Effector memory CD4-positive, alpha-beta T cell (primary cell): ENCODE measurements around the gene CEP57L1.
"Not testable (repeated sequence)": the region's sequence is repeated elsewhere in the genome, so short reads cannot be mapped to it uniquely, and the experiment has no call there.

Source experiments
- DNase-seq, 3 donors: peaks; one replicate each; pipeline ENCODE4 v3.0.0-alpha.2; 2020
- H3K27ac ChIP-seq: 2 replicates; pipeline ENCODE4 v1.7.0; 2013; ENCODE audit warnings: mild to moderate bottlenecking, low read length, moderate library complexity; ENCODE audit not compliant: insufficient read depth, poor library complexity, severe bottlenecking
- H3K27me3 ChIP-seq: replicated peaks from 2 replicates; pipeline ENCODE4 v1.7.0; 2013; ENCODE audit warnings: mild to moderate bottlenecking, low read length; ENCODE audit not compliant: insufficient read depth, control insufficient read depth, poor library complexity, severe bottlenecking
- H3K36me3 ChIP-seq: 2 replicates; pipeline ENCODE4 v1.7.0; 2013; ENCODE audit warnings: mild to moderate bottlenecking, low read length, moderate library complexity; ENCODE audit not compliant: control insufficient read depth, insufficient read depth
- H3K4me1 ChIP-seq: 2 replicates; pipeline ENCODE4 v1.7.0; 2013; ENCODE audit warnings: low read length, mild to moderate bottlenecking; ENCODE audit not compliant: control insufficient read depth, insufficient read depth, poor library complexity, severe bottlenecking
- H3K4me3 ChIP-seq: 2 replicates; pipeline ENCODE4 v1.7.0; 2013; ENCODE audit warnings: low read length, low read depth, mild to moderate bottlenecking; ENCODE audit not compliant: insufficient read depth, poor library complexity, severe bottlenecking
- H3K9me3 ChIP-seq: 2 replicates; pipeline ENCODE4 v1.7.0; 2013; ENCODE audit warnings: mild to moderate bottlenecking, low read length, moderate library complexity; ENCODE audit not compliant: control insufficient read depth

The CEP57L1 gene

DNA sequence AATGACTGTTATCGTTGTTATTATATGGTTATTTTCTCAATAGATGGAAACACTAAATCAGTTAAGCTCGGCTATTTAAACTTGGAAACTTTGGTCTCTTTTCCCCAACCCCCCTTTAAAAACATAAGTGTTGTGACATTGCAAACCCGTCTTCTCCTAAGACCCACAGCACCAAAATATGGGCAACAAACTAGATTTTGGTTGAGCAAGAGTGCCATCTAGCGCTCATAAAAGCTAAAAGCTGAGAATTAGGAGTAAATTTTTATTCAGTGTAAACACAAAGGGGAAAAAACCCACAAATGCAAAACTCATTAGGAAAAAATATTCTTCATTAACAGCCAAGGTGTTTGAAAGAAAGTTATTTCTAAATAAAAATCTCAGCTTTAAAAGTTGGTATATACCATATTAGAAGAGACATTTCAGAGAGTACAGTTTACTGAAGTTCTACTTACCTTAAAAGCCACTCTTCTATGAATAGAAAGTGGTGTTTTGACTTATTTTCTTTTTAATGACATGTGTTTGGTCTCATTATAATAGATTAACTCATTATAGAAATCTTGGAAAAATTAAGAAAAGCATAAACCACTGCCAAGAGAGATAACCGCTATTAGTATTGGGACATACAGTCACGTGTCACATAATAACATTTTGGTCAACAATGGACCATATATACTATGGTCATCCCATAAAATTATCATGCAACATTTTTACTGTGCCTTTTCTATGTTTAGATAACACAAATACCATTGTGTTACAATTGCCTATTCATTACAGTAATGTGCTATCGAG lies 21.8 kb upstream of the CEP57L1 start:
- peaks cover 9% of the 10 kb centered on the region for H3K4me1 ChIP-seq
- no peaks in the 10 kb centered on the region for H3K9me3 ChIP-seq
- no peak overlapping the region for H3K4me3 ChIP-seq
- H3K36me3 ChIP-seq = no peaks in the 10 kb centered on the region
- no peaks in the 10 kb centered on the region for H3K27me3 ChIP-seq
- DNase-seq = peak in 2 of 3 donors; percentile 9 to 56
- H3K27ac ChIP-seq = no peak overlapping the region

DNA sequence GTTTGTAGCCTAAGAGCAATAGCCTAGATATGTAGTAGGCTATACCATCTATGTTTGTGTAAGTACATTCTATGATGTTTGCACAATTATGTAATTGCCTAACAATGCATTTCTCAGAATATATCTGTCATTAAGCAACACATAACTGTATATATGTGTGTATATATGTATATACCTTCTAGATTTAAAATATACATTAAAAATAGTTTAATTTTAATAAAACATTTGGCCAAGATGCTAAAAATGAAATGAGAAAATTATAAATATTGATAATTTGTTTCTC lies 21.2 kb upstream of the CEP57L1 start:
- no peak for DNase-seq

GRCh38 chr6:109075934-109076333 lies 19.4 kb upstream of the CEP57L1 start:
- no peaks in the 10 kb centered on the region for H3K36me3 ChIP-seq
- no peak for DNase-seq
- H3K4me1 ChIP-seq = peaks cover 8% of the 10 kb centered on the region

More for the DNA sequence above, 21.2 kb upstream of the CEP57L1 start:
- Histone ChIP-seq H3K27ac (no peak overlapping the region), H3K9me3 (no peaks in the 10 kb centered on the region), H3K4me3 (no peak overlapping the region), H3K36me3 (no peaks in the 10 kb centered on the region), H3K27me3 (no peaks in the 10 kb centered on the region), H3K4me1 (peaks cover 9% of the 10 kb centered on the region)

GRCh38 chr6:109076377-109076776 lies 18.9 kb upstream of the CEP57L1 start:
- Histone ChIP-seq H3K27ac (no peak overlapping the region), H3K36me3 (no peaks in the 10 kb centered on the region), H3K27me3 (no peaks in the 10 kb centered on the region), H3K4me1 (peaks cover 4% of the 10 kb centered on the region), H3K4me3 (no peak overlapping the region), H3K9me3 (no peaks in the 10 kb centered on the region)
- no peak for DNase-seq

More at GRCh38 chr6:109075934-109076333, 19.4 kb upstream of the CEP57L1 start:
- Histone ChIP-seq H3K4me3 (no peak overlapping the region), H3K9me3 (no peaks in the 10 kb centered on the region), H3K27me3 (no peaks in the 10 kb centered on the region), H3K27ac (no peak overlapping the region)

DNA sequence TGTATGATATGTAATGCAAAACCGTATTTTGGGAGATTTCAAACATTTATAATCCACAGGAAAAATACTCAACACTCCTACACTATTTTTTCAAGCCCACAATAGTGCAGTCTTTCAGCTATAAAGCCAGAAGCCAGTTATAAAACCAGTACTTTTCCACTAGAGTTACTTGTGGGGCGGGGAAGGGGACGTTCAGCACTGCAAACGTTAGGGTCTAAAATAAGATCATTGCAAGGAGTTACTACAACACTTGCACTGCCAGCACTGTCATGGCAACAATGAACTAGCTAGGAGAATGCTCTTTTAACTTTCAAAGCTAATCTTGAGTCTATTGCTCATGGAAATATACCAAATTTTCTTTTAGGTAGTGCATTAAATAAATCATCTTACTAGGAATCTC lies 15.3 kb upstream of the CEP57L1 start:
- H3K27me3 ChIP-seq = no peaks in the 10 kb centered on the region
- DNase-seq = no peak
- no peak overlapping the region for H3K27ac ChIP-seq
- H3K36me3 ChIP-seq = no peaks in the 10 kb centered on the region
- no peaks in the 10 kb centered on the region for H3K9me3 ChIP-seq
- H3K4me1 ChIP-seq = no peaks in the 10 kb centered on the region
- no peak overlapping the region for H3K4me3 ChIP-seq

GRCh38 chr6:109081026-109081425 lies 14.3 kb upstream of the CEP57L1 start:
- Histone ChIP-seq H3K27ac (no peak overlapping the region), H3K4me1 (no peaks in the 10 kb centered on the region), H3K9me3 (no peaks in the 10 kb centered on the region), H3K4me3 (no peak overlapping the region), H3K36me3 (no peaks in the 10 kb centered on the region), H3K27me3 (no peaks in the 10 kb centered on the region)
- no peak for DNase-seq

GRCh38 chr6:109081516-109082187 lies 13.7 kb upstream of the CEP57L1 start:
- no peak for DNase-seq
- H3K4me3 ChIP-seq = no peak overlapping the region
- H3K36me3 ChIP-seq = no peaks in the 10 kb centered on the region
- H3K27me3 ChIP-seq = no peaks in the 10 kb centered on the region
- no peak overlapping the region for H3K27ac ChIP-seq
- H3K9me3 ChIP-seq = no peaks in the 10 kb centered on the region
- no peaks in the 10 kb centered on the region for H3K4me1 ChIP-seq

DNA sequence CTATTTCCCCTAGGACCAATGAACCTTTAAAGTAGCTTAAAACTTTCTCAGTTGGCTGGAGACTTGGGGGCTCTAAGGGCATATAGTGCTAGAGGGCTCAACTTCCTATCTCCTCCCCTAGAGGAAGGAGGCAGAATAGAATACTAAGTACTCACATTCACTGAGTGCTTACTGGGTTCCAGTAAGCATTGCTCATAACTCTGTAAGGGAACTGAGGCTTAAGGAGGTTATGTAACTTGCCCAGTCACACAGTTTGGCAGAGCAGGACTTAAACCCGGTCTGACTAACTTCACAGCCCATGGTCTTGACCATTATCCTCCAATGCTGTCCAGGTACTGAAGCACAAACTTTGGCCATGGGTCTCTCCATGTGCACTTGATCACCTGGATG lies 13.1 kb upstream of the CEP57L1 start:
- DNase-seq = no peak
- Histone ChIP-seq H3K4me3 (no peak overlapping the region), H3K27me3 (no peaks in the 10 kb centered on the region), H3K9me3 (no peaks in the 10 kb centered on the region), H3K27ac (no peak overlapping the region), H3K4me1 (no peaks in the 10 kb centered on the region), H3K36me3 (no peaks in the 10 kb centered on the region)

DNA sequence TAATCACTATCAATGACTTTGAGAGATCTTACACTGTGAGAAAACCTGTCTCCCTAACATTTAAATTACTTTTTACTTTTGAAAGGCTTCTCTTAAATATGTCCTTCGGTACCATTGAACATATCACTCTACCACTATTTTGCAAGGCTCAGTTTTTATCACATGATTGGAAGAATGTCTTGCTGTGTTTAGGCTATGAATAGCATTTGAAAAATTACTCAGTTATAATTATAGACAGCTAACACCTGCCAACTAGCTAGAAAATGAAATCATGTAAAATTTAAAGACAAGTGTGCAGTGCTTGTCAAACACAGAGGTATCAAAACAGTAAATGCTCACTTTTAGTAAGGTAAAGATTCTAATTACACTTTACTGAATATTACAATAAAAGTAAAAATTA lies 11.7 kb upstream of the CEP57L1 start:
- DNase-seq = no peak
- H3K4me1 ChIP-seq = no peaks in the 10 kb centered on the region
- H3K27ac ChIP-seq = no peak overlapping the region
- no peaks in the 10 kb centered on the region for H3K36me3 ChIP-seq
- H3K27me3 ChIP-seq = no peaks in the 10 kb centered on the region
- H3K9me3 ChIP-seq = no peaks in the 10 kb centered on the region
- no peak overlapping the region for H3K4me3 ChIP-seq

- H3K27ac ChIP-seq, DNase-seq, H3K4me1 ChIP-seq, H3K36me3 ChIP-seq, H3K27me3 ChIP-seq, H3K9me3 ChIP-seq, H3K4me3 ChIP-seq: not testable (repeated sequence)
Observed at GRCh38 chr6:109084146-109084545, 11.2 kb upstream of the CEP57L1 start.
